Breast epithelium (tissue), 3 donors: ENCODE data around the gene CCDC183.

Source experiments
- CTCF ChIP-seq, 3 donors: fragments of 450-650 bp; IDR thresholded peaks; one replicate each; pipeline ENCODE4 v1.5.1; 2016 to 2017; ENCODE audit warnings: antibody characterized with exemption in 3 of 3, mild to moderate bottlenecking in 3 of 3, moderate library complexity in 3 of 3
- POLR2A ChIP-seq: fragments of 450-650 bp; IDR thresholded peaks from one replicate; pipeline ENCODE4 v1.6.1; 2016; ENCODE audit warnings: antibody characterized with exemption, mild to moderate bottlenecking, moderate library complexity
- POLR2AphosphoS5 ChIP-seq, 3 donors: sonication (generic); formaldehyde crosslinking; IDR thresholded peaks; one replicate each; pipeline ENCODE4 v1.6.1; 2017; ENCODE audit warnings: antibody characterized with exemption in 3 of 3

GRCh38 chr9:136855461-136856078 lies 59.4 kb downstream of the CCDC183 start:
- TF ChIP-seq CTCF (IDR thresholded peaks at IDR 0.05): no peak
- no peak for TF ChIP-seq POLR2A
- TF ChIP-seq POLR2AphosphoS5 (IDR thresholded peaks at IDR 0.05): no peak
